Vagina (tissue), 2 donors: ENCODE measurements around the gene ST7. TPM values are rescaled to one million over a fixed set of nuclear protein-coding genes. Genes with fewer than 3 reads are reported as not detected.

Experiments used
- DNase-seq, 2 donors: peaks; one replicate each; pipeline ENCODE4 v3.0.0-alpha.2; 2017; ENCODE audit errors: extremely low spot score in 2 of 2
- H3K27ac ChIP-seq: fragments of 200-600 bp; sonication (generic); one replicate; pipeline ENCODE4 v1.5.1; 2019
- H3K27me3 ChIP-seq: fragments of 200-600 bp; sonication (generic); one replicate; pipeline ENCODE4 v1.5.1; 2019
- H3K36me3 ChIP-seq, 2 donors: fragments of 200-600 bp; sonication (generic); one replicate each; pipeline ENCODE4 v1.5.1; 2017 to 2019
- H3K4me1 ChIP-seq: fragments of 200-600 bp; sonication (generic); one replicate; pipeline ENCODE4 v1.5.1; 2019
- H3K4me3 ChIP-seq, 2 donors: fragments of 200-600 bp; sonication (generic); 1 replicate in 1 of 2; 2 replicates in 1 of 2; pipeline ENCODE4 v1.5.1; 2016 to 2019
- H3K9me3 ChIP-seq: fragments of 200-600 bp; sonication (generic); one replicate; pipeline ENCODE4 v1.5.1; 2019
- CTCF ChIP-seq, 3 experiments: fragments of 450-650 bp in 2 of 3; fragments of 200-600 bp in 1 of 3; sonication (generic) in 1 of 3; IDR thresholded peaks; one replicate each; pipeline ENCODE4 v1.5.1; 2017 to 2019; ENCODE audit warnings: antibody characterized with exemption in 3 of 3, mild to moderate bottlenecking in 2 of 3, moderate library complexity in 2 of 3
- POLR2A ChIP-seq, 2 donors: fragments of 450-650 bp; IDR thresholded peaks; one replicate each; pipeline ENCODE4 v1.6.1; 2017; ENCODE audit warnings: antibody characterized with exemption in 2 of 2, mild to moderate bottlenecking in 2 of 2, moderate library complexity in 2 of 2
- POLR2AphosphoS5 ChIP-seq, 2 donors: sonication (generic); formaldehyde crosslinking; IDR thresholded peaks; one replicate each; pipeline ENCODE4 v1.9.0; 2017; ENCODE audit warnings: antibody characterized with exemption in 2 of 2, mild to moderate bottlenecking in 2 of 2, low read depth in 1 of 2; ENCODE audit not compliant: insufficient read depth in 1 of 2
- intact Hi-C: fragments of 100-400 bp; cut with DNase I; formaldehyde crosslinking; loops from one replicate; pipeline ENCODE4 v1.15.1; 2023
- total RNA-seq: library from RNA; depleted of rRNA; stranded (reverse); fragments of >200 nt; gene quantifications from one replicate; pipeline ENCODE4 v1.2.3, GENCODE V29; 2016

ST7 gene
- total RNA-seq, 1 donor from 2014 or later = 15.2 TPM

GRCh38 chr7:117217106-117218035 is 264.1 kb downstream of the ST7 start:
- intact Hi-C loops = no loop called here
- TF ChIP-seq POLR2A (IDR thresholded peaks at IDR 0.05) (no peak), POLR2AphosphoS5 (IDR thresholded peaks at IDR 0.05; ENCODE audit: insufficient read depth in 1 of 2, low read depth in 1 of 2) (no peak), CTCF (IDR thresholded peaks at IDR 0.05) (no peak)
- H3K4me1 ChIP-seq = no peaks in the 10 kb centered on the region
- DNase-seq = no peak
- no peaks in the 10 kb centered on the region for H3K36me3 ChIP-seq
- no peak overlapping the region for H3K27ac ChIP-seq
- H3K27me3 ChIP-seq = no peaks in the 10 kb centered on the region
- no peaks in the 10 kb centered on the region for H3K9me3 ChIP-seq
- H3K4me3 ChIP-seq = no peak overlapping the region

GRCh38 chr7:117218700-117219099 is 265.4 kb downstream of the ST7 start:
- Histone ChIP-seq H3K27ac (no peak overlapping the region), H3K4me3 (no peak overlapping the region), H3K36me3 (no peaks in the 10 kb centered on the region), H3K9me3 (no peaks in the 10 kb centered on the region), H3K4me1 (no peaks in the 10 kb centered on the region), H3K27me3 (no peaks in the 10 kb centered on the region)
- intact Hi-C loops = no loop called here
- DNase-seq = no peak
- TF ChIP-seq POLR2A (IDR thresholded peaks at IDR 0.05) (no peak), CTCF (IDR thresholded peaks at IDR 0.05) (no peak), POLR2AphosphoS5 (IDR thresholded peaks at IDR 0.05; ENCODE audit: insufficient read depth in 1 of 2, low read depth in 1 of 2) (no peak)

GRCh38 chr7:117219485-117219884 is 266.2 kb downstream of the ST7 start:
- Histone ChIP-seq H3K36me3 (no peaks in the 10 kb centered on the region), H3K27ac (no peak overlapping the region), H3K4me3 (no peak overlapping the region), H3K9me3 (no peaks in the 10 kb centered on the region), H3K4me1 (no peaks in the 10 kb centered on the region), H3K27me3 (no peaks in the 10 kb centered on the region)
- TF ChIP-seq CTCF (IDR thresholded peaks at IDR 0.05) (no peak), POLR2AphosphoS5 (IDR thresholded peaks at IDR 0.05; ENCODE audit: insufficient read depth in 1 of 2, low read depth in 1 of 2) (no peak), POLR2A (IDR thresholded peaks at IDR 0.05) (no peak)
- intact Hi-C loops = no loop called here
- no peak for DNase-seq

- no peak overlapping the region for H3K27ac ChIP-seq
- no peaks in the 10 kb centered on the region for H3K36me3 ChIP-seq
- H3K4me3 ChIP-seq = no peak overlapping the region
- H3K9me3 ChIP-seq = no peaks in the 10 kb centered on the region
- intact Hi-C loops = no loop called here
- TF ChIP-seq CTCF (IDR thresholded peaks at IDR 0.05) (no peak), POLR2A (IDR thresholded peaks at IDR 0.05) (no peak)
- no peak for DNase-seq
- no peaks in the 10 kb centered on the region for H3K4me1 ChIP-seq
- H3K27me3 ChIP-seq = no peaks in the 10 kb centered on the region
These were observed 267.5 kb downstream of the ST7 start for GRCh38 chr7:117220836-117221235.

GRCh38 chr7:117225536-117225935 is 272.2 kb downstream of the ST7 start:
- intact Hi-C loops = no loop called here
- Histone ChIP-seq H3K27me3 (no peaks in the 10 kb centered on the region), H3K9me3 (no peaks in the 10 kb centered on the region), H3K4me3 (no peak overlapping the region), H3K27ac (no peak overlapping the region), H3K4me1 (no peaks in the 10 kb centered on the region), H3K36me3 (no peaks in the 10 kb centered on the region)
- no peak for DNase-seq
- TF ChIP-seq CTCF (IDR thresholded peaks at IDR 0.05) (no peak), POLR2AphosphoS5 (IDR thresholded peaks at IDR 0.05; ENCODE audit: insufficient read depth in 1 of 2, low read depth in 1 of 2) (no peak), POLR2A (IDR thresholded peaks at IDR 0.05) (no peak)
